Measurements from ENCODE around the gene UCK1.

The UCK1 gene

GRCh38 chr9:131523086-131523388 lies 8.0 kb downstream of the UCK1 start:
- no peak for DNase-seq

DNA sequence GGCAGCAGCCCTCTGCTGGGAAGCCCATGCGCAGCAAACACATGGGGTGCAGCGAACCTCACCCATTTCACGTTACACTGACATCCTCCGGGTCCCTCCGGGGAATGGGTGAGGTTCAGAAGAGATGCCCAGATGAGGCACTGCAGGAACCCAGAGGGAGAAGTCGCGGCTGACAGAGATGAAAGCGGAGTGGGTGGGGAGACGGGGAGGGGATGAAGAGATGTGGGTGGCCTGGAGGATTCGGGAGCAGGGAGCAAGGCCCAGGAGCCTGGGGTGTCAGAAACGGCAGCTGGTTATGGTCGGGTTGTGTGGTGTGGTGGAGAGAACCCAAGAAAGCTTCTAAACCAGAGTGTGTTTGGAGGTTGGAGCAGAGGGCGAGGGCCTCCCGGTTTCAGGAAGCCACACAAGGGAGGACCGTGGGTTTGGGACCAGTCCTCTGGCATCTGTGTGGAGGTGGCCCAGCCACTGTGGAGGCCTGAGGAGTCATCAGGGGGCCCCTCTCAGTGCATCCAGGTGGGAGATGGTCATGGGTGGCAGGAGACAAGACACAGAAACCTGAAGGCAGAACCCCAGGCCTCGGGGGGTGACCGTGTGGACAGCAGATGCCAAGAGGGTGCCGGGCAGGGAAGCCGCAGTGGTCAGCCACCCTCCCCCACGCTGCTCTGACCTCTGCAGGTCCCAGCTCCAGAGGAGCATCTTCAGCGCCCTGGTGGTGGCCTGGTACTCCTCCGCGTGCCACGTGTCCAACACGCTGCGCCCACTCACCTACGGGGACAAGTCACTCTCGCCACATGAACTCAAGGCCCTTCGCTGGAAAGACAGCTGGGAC lies 8.6 kb downstream of the UCK1 start:
- no peak for DNase-seq

- DNase-seq, result no peak
Measured at GRCh38 chr9:131521822-131522221, 9.2 kb downstream of the UCK1 start.

- no peak for DNase-seq
Measured at GRCh38 chr9:131521203-131521602, 9.9 kb downstream of the UCK1 start.

GRCh38 chr9:131520503-131520902 lies 10.6 kb downstream of the UCK1 start:
- no peak for DNase-seq

GRCh38 chr9:131518553-131518952 lies 12.5 kb downstream of the UCK1 start:
- DNase-seq, result no peak

DNA sequence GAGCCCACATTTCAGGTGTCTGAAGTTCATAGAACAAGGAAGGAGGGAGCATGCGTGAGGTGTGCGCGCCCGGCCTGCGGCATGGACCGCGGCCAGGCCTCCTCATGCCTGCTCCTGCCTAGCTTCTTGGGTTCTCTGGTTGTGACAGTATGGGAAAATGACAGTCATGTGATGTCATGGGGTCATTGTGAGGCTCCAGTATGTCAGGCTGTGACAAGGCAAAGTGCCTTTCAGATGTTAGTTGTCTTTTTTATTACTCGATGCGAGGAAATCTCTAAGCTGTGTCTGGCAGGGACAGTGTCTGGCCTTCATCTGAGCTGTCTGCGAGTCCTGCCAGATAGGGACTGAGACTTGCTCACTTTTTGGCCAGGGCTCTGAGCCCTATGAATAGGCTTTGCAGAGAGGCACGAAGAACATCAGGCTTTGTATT lies 13.3 kb downstream of the UCK1 start:
- no peak for DNase-seq

- no peak for DNase-seq
Measured at GRCh38 chr9:131516930-131517329, 14.1 kb downstream of the UCK1 start.

DNA sequence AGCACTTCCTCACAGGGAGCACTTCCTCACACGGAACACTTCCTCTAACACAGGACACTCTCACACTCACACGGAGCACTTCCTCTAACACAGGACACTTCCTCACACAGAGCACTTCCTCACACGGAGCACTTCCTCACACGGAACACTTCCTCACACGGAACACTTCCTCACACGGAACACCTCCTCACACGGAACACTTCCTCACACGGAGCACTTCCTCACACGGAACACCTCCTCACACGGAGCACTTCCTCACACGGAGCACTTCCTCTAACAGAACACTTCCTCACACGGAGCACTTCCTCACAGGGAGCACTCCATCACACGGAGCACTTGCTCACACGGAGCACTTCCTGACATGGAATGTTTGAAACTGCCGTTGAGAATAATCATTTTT lies 15.0 kb downstream of the UCK1 start:
- peak; percentile 11 for DNase-seq

DNA sequence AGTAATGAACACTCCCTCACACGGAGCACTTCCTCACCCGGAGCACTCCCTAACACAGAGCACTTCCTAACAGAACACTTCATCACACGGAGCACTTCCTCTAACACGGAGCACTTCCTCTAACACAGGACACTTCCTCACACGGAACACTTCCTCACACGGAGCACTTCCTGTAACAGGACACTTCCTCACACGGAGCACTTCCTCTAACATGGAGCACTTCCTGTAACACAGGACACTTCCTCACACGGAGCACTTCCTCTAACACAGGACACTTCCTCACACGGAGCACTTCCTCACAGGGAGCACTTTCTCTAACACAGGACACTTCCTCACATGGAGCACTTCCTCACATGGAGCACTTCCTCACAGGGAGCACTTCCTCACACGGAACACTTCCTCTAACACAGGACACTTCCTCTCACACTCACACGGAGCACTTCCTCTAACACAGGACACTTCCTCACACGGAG lies 15.5 kb downstream of the UCK1 start:
- peak; percentile 11 for DNase-seq

DNA sequence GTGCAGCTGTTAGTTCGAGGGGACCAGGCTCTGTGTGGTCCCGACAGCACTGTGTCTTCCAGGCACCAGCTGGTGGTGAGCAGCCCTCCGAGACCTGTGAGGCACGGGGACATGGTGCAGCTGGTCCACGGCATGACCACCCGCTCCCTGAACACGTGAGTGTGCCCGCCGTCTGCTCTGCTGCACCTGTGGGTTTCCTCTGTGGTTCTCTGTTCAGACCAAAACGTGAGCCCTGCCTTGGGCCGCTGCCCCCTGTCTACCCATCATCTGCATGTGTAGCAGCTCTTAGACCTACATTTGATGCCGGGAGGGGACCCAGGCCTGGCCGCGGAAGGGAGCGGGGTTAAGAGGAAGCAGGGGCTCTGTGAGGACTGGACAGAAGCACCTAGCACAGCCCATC lies 17.9 kb downstream of the UCK1 start:
- DNase-seq, result no peak

GRCh38 chr9:131511880-131512279 lies 19.2 kb downstream of the UCK1 start:
- DNase-seq, result no peak

- no peak for DNase-seq
Measured at GRCh38 chr9:131511416-131511815, 19.6 kb downstream of the UCK1 start.

- DNase-seq, result no peak
Measured at GRCh38 chr9:131505012-131505411, 26.1 kb downstream of the UCK1 start.

- peak; percentile 62 for DNase-seq
Measured at GRCh38 chr9:131503626-131504465, 27.2 kb downstream of the UCK1 start.

DNA sequence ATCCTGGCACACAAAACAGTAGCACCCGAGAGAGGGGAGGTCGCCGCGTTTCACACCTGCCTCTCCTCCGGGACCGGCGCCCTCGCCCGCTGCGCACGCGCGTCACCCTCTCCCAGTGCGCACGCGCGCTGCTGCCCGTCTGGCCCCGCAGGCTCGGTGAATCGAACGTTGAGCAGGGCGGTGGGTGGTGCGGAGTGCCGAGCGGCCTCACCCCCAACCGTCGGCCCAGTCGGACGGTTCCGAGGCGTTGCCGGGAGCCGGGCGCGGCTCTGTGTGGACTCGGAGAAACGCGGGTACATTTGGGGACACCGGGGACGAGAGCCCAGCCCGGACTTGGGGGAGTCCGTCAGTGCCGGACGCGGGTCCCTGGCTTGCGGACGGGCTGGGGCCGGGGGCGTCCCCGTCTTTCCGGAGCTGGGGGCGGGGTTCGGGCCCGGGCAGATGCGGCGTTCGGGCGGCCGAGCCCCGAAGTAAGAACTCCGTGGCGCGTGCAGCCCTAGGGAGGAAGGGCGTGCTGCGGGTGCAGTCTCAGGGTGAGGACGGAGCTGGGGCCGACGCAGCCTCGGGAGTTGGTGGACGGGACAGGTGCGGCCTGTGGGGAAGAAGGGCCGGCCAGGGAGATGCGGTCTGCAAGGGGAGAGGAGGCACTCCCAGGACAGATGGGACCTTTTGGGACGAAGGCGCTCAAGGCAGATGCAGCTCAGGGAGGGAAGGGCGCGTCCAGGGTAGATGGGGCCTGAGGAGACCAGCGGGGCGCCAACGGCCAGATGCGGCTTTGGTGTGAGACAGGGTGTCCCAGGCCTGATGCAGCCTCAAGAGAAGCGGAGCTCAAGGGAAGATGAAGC lies 28.1 kb downstream of the UCK1 start, which contains the start of gene POMT1:
Gene POMT1, plus strand, starts transcription at position 138 of the 845 bp plus-strand sequence. CDS start 1,301 bp downstream, outside the sequence.
- DNase-seq, result peak; percentile 92

DNA sequence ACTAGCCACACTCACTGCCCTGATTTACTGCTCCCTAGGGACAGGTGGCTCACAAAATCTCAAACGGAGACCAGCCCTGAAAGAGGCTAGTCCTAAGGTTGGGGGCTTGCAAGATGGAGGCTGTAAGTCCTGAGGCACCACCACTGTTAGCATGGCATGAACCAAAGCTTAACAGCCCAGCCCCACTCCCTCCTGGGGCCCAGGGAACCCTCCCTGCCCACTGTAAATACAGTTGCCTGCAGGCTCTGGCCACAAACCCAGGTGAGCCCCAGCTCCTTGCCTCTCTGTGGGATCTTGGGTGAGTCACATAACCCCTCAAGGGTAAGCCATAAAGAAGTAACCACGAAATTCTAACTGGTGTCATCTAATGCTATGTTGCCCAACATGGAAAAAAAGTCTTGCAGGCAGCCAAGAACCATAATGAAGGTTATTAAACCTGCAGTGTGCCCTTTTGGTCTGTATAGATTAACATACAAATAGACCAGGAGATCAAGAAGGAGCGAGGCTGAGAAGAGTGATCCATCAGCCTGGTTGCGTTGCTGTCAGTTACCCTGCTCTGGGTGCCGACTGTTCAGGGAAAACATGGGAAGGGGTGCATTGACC lies 30.0 kb downstream of the UCK1 start:
- DNase-seq, result no peak

- DNase-seq, result no peak
Measured at GRCh38 chr9:131500377-131500776, 30.7 kb downstream of the UCK1 start.

GRCh38 chr9:131499254-131499767 lies 31.8 kb downstream of the UCK1 start:
- no peak for DNase-seq

GRCh38 chr9:131496844-131497405 lies 34.1 kb downstream of the UCK1 start:
- DNase-seq, result no peak

- DNase-seq, result no peak
Measured at GRCh38 chr9:131495785-131496184, 35.3 kb downstream of the UCK1 start.

DNA sequence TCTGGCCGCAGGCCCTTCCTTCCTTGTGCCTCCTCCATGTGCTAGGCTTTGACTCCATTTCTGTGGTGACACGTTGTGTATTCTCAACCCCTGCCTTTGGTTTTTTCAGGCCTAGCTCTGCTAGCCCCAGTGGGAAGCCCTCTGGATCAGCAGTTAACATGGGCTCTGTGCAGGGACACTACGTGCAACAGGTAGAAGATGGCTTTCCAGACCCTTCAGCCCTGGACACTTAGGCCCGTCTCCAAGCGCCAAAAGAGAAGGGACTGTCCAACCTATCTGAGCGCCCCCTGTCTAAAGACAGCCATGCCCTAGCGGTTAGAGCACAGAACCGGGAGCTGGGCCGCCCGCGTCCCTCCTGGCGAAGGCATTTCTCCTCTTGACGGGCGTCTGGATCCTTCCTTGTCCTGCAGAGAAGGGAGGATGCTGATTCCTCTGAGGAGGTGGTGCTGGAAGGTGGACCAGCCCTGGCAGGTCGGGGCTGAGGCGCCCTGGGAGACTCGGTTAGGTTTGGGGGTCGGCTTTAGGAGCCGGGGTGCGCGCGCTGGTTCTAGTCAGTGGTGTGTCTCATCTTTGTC lies 36.7 kb downstream of the UCK1 start:
- no peak for DNase-seq
